ENCODE measurements around the gene PMPCB.
"Not testable (repeated sequence)": the region's sequence is repeated elsewhere in the genome, so short reads cannot be mapped to it uniquely, and the experiment has no call there.

Gene PMPCB, protein sequence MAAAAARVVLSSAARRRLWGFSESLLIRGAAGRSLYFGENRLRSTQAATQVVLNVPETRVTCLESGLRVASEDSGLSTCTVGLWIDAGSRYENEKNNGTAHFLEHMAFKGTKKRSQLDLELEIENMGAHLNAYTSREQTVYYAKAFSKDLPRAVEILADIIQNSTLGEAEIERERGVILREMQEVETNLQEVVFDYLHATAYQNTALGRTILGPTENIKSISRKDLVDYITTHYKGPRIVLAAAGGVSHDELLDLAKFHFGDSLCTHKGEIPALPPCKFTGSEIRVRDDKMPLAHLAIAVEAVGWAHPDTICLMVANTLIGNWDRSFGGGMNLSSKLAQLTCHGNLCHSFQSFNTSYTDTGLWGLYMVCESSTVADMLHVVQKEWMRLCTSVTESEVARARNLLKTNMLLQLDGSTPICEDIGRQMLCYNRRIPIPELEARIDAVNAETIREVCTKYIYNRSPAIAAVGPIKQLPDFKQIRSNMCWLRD

DNA sequence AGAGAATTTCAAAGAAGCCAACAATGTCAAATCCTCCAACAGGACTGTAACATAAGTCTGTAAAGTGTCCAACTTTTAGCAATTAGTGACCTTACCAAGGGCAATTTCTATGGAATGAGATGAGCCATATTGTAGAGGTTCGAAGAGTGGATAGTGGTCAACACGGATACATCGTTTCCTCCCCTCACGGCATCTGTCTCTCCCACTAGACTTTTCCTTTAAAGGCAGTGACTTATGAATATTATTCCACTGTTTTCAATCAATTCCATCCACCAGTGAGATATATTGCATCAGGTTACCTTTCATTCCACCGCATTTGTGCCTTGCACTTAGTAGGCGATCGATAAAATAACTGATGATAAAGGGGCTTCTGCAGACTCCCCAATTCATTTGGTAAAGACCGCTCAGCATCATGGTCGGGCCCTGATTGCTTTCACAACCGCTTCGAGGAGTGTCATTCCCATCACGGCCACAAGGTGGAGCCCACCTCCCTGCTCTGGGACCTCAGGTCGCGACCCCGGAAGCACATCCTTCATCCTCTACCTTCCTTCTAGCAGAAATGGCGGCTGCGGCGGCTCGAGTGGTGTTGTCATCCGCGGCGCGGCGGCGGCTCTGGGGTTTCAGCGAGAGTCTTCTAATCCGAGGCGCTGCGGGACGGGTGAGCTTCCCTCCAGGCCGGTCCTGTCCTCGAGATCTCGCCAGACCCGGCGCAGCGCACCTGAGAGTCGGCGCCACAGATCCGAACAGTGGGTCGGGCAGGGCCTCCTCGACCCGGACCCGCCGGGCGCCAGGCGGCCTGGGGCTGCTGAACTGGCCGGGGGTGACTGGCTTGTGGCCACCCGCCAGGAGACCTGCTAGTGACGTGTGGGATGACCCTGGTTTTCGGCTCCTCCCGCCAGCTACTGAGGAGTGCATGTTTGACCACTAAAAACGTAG, at the start of gene PMPCB:
Gene PMPCB (plus strand): TSS at position 535 of the 936 bp plus-strand sequence. CDS start 25 bp downstream, at position 560.
- H3K4me1 ChIP-seq: peaks cover 13 to 36% (median 23%) of the 10 kb centered on the region in 10 experiments
- peak within 1 kb of the TSS; percentile 79 to 97 (median 87) for H3K4me2 ChIP-seq
- H3K9me3 ChIP-seq (replicated peaks in 1 of 11): no peaks in the 10 kb centered on the region
- H3K9ac ChIP-seq: peak within 1 kb of the TSS; percentile 85 to 96 (median 91)
- peak in 1 of 11 experiments; percentile 25; a peak in 1 of 22 replicates for TF ChIP-seq Cebpa-rat (IDR thresholded peaks at IDR 0.05)
- H3K27me3 ChIP-seq: no peaks in the 10 kb centered on the region
- peak within 1 kb of the TSS; percentile 80 to 93 (median 89) for H3K27ac ChIP-seq
- peaks cover 0 to 43% (median 11%) of the 10 kb centered on the region in 11 experiments; a peak in 9 of 22 replicates for H4K20me1 ChIP-seq
- H3K4me3 ChIP-seq: peak within 1 kb of the TSS; percentile 78 to 97 (median 86)
- peaks cover 31 to 39% (median 35%) of the 10 kb centered on the region in 11 experiments for H3K36me3 ChIP-seq

DNA sequence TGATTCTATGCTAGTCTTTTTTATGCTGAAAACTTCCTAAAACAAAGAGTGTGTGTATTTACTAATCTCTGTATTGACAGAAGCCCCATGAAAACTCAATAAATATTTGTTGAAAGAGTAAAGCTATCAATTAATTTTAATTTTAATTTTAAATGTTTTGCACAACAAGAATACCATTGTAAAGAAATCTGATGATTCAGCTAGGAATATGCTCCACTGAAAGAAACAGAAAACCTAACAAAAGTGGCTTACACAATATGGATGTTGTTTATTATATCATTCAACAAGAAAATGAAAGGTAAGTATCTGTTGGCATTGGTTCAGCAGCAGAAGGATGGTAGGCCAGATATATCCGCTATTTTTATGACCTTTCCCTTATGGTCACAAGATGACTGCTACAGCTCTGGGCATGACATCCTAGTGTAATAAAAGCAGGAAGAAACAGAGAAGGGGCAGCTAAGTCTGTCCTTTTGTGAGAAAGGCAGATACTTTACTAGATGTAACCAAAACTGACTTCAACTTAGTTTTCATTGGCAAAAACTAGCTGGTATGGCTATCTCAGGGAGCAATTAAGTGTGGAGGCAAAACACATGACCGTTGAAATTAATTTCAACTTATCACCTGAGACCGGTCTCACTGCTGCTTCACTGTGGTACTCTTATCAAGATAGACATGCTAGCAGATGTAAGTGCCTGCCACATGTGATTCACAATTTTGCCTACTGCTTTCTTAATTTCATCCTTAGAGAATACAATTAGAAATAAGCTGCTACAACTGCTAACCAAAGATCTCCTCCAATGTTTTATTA, 43.3 kb upstream of the PMPCB start:
- not testable (repeated sequence) for H3K9ac ChIP-seq; H3K4me2 ChIP-seq; H4K20me1 ChIP-seq; H3K4me3 ChIP-seq; H3K36me3 ChIP-seq; H3K4me1 ChIP-seq; H3K9me3 ChIP-seq (replicated peaks in 1 of 11); H3K27me3 ChIP-seq; H3K27ac ChIP-seq

DNA sequence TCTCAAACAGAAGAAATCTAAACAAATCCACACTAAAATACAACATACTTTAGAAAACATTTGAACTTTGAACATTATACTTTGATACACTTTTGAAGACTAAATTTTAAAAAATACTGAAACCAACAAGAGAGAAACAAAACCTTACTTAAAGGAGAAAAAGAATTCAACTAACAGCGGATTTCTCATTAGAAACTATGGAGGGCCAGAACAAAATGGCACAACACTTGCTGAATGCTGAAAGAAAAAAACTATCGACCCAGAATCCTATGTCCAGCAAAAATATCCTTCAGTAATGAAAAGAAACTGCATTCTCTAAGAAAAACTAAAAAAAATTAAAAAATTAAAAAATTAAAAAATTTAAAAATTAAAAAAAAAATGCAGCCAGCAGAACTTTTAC, 33.2 kb upstream of the PMPCB start:
- not testable (repeated sequence) for H3K4me3 ChIP-seq; H4K20me1 ChIP-seq; H3K4me2 ChIP-seq; H3K4me1 ChIP-seq; H3K27ac ChIP-seq; H3K36me3 ChIP-seq; H3K27me3 ChIP-seq; H3K9me3 ChIP-seq (replicated peaks in 1 of 11); H3K9ac ChIP-seq

DNA sequence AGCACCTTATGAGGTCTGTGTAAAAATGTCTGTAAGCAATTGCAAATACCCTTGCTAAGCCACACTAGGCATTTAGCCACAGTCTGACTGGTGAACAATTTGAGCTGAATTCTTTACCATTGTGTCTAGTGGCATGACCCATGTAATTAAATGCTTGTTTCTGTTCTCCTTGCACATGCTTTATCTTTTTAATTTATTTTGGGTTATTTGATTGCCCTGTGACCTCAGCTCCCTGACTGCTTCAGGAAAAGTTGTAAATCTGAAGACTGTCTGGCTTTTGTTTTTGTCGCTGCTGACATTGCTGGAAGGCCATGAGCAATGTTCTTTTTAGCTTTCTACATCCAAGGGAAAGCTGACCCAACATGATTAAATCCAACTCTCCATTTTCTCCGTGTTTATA, 31.0 kb upstream of the PMPCB start:
- H3K9ac ChIP-seq; H3K27me3 ChIP-seq; H3K27ac ChIP-seq; H3K36me3 ChIP-seq; H4K20me1 ChIP-seq; H3K4me2 ChIP-seq; H3K4me1 ChIP-seq; H3K4me3 ChIP-seq; H3K9me3 ChIP-seq (replicated peaks in 1 of 11): not testable (repeated sequence)

DNA sequence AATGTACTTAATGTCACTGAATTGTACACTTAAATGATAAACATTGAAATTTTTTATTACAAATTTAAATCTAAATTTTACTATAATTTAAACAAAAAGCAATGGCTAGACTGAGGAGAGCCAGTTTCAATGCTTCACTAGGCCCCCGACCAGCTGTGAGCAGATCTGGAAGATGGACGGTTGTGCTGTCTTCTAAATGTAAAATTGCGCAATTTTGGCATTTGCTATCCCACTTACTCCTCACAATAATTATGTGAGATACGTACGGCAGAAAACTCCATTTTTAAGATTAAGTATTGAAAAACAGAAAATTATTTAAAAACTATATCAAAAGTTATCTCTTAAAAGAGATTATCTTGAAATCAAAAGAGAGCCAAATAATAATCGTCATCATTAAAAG, 23.9 kb upstream of the PMPCB start:
- H3K9ac ChIP-seq; H3K4me3 ChIP-seq; H3K36me3 ChIP-seq; H3K27ac ChIP-seq; H4K20me1 ChIP-seq; H3K27me3 ChIP-seq; H3K9me3 ChIP-seq (replicated peaks in 1 of 11); H3K4me2 ChIP-seq; H3K4me1 ChIP-seq: not testable (repeated sequence)
- peak in 5 of 11 experiments; percentile 40 to 82 (median 63); a peak in 9 of 22 replicates for TF ChIP-seq Cebpa-rat (IDR thresholded peaks at IDR 0.05)

DNA sequence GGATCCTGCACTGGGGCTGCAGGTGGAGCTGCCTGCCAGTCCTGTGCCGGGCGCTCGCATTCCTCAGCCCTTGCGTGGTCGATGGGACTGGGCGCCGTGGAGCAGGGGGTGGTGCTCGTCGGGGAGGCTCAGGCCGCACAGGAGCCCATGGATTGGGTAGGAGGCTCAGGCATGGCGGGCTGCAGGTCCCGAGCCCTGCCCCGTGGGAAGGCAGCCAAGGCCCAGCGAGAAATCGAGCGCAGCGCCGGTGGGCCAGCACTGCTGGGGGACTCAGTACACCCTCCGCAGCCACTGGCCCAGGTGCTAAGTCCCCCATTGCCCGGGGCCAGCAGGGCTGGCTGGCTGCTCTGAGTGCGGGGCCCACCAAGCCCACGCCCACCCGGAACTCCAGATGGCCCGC, 22.4 kb upstream of the PMPCB start:
- not testable (repeated sequence) for H3K27me3 ChIP-seq; H3K4me3 ChIP-seq; H4K20me1 ChIP-seq; H3K36me3 ChIP-seq; H3K9ac ChIP-seq; H3K9me3 ChIP-seq (replicated peaks in 1 of 11); H3K4me2 ChIP-seq; H3K27ac ChIP-seq
- peaks cover 0 to 18% (median 8%) of the 10 kb centered on the region in 10 experiments; a peak in 13 of 20 replicates for H3K4me1 ChIP-seq

DNA sequence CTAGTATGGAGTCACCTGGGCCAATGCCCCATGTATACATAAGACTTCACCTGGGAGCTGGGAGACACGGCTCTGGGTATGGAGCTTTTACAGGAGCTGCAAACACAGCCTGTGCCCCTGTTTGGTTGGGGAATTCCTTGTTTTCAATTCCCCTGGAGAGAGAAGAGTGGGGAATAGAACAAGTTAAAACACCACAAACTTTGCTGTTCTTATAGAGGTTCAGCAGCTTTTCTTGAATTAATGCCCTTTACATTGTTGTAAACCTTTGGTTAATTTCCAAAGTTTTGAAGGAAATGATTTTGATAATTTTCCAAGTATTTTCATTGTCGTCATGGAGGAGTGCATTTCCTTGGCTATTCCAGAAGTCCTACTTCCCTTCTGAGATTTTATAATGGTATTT, 19.0 kb upstream of the PMPCB start:
- H3K36me3 ChIP-seq; H3K27ac ChIP-seq; H3K9me3 ChIP-seq (replicated peaks in 1 of 11); H4K20me1 ChIP-seq; H3K4me3 ChIP-seq; H3K9ac ChIP-seq: not testable (repeated sequence)
- Histone ChIP-seq H3K27me3 (peaks cover 0 to 22% (median 11%) of the 10 kb centered on the region in 11 experiments; a peak in 15 of 22 replicates), H3K4me2 (peak overlapping the region in 7 of 11 experiments; percentile 2 to 44 (median 19); a peak in 7 of 22 replicates), H3K4me1 (peaks cover 0 to 24% (median 9%) of the 10 kb centered on the region in 10 experiments; a peak in 14 of 20 replicates)

GRCh38 chr7:103279636-103279962, 17.6 kb upstream of the PMPCB start:
- Histone ChIP-seq H3K9ac (peak overlapping the region; percentile 52 to 82 (median 75)), H3K4me2 (peak overlapping the region; percentile 90 to 99 (median 96)), H3K4me3 (peak overlapping the region; percentile 64 to 77 (median 73)), H3K27ac (peak overlapping the region in 9 of 11 experiments; percentile 50 to 69 (median 58); a peak in 15 of 22 replicates), H3K4me1 (peaks cover 0 to 24% (median 9%) of the 10 kb centered on the region in 10 experiments; a peak in 14 of 20 replicates), H3K27me3 (peaks cover 0 to 22% (median 11%) of the 10 kb centered on the region in 11 experiments; a peak in 15 of 22 replicates)
- not testable (repeated sequence) for H3K9me3 ChIP-seq (replicated peaks in 1 of 11); H3K36me3 ChIP-seq; H4K20me1 ChIP-seq

GRCh38 chr7:103279963-103280802, 17.1 kb upstream of the PMPCB start:
- Histone ChIP-seq H3K4me1 (peaks cover 0 to 24% (median 9%) of the 10 kb centered on the region in 10 experiments; a peak in 14 of 20 replicates), H3K27me3 (peaks cover 0 to 22% (median 11%) of the 10 kb centered on the region in 11 experiments; a peak in 15 of 22 replicates), H3K9ac (peak overlapping the region; percentile 52 to 82 (median 75)), H3K27ac (peak overlapping the region in 9 of 11 experiments; percentile 50 to 69 (median 58); a peak in 15 of 22 replicates), H3K4me2 (peak overlapping the region; percentile 90 to 99 (median 96)), H3K4me3 (peak overlapping the region; percentile 64 to 77 (median 73))
- not testable (repeated sequence) for H4K20me1 ChIP-seq; H3K36me3 ChIP-seq; H3K9me3 ChIP-seq (replicated peaks in 1 of 11)

DNA sequence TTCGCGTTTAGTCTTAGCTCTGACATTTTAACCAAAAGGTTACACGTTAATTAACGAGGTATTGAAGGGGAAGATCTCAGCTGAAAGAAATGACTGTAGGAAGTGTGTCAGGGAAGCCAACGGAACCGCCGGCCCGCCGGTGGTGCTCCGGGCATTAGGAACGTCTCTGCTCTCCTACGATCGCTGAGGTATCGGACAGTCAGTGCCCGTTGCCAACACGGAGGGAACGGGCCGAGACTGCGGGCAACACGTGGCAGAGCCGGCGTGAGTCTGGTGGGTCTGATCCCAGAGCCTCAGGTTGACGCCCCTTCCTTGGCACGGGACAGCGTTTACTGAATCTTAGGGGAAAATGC, 16.5 kb upstream of the PMPCB start:
- not testable (repeated sequence) for H4K20me1 ChIP-seq; H3K9me3 ChIP-seq (replicated peaks in 1 of 11); H3K36me3 ChIP-seq
- Histone ChIP-seq H3K27me3 (peaks cover 0 to 22% (median 11%) of the 10 kb centered on the region in 11 experiments; a peak in 15 of 22 replicates), H3K27ac (peak overlapping the region in 9 of 11 experiments; percentile 12 to 69 (median 57); a peak in 10 of 22 replicates), H3K4me1 (peaks cover 0 to 24% (median 9%) of the 10 kb centered on the region in 10 experiments; a peak in 14 of 20 replicates), H3K4me3 (peak overlapping the region; percentile 64 to 77 (median 73)), H3K9ac (peak overlapping the region in 10 of 11 experiments; percentile 55 to 82 (median 75); a peak in 20 of 22 replicates), H3K4me2 (peak overlapping the region; percentile 90 to 99 (median 96))

DNA sequence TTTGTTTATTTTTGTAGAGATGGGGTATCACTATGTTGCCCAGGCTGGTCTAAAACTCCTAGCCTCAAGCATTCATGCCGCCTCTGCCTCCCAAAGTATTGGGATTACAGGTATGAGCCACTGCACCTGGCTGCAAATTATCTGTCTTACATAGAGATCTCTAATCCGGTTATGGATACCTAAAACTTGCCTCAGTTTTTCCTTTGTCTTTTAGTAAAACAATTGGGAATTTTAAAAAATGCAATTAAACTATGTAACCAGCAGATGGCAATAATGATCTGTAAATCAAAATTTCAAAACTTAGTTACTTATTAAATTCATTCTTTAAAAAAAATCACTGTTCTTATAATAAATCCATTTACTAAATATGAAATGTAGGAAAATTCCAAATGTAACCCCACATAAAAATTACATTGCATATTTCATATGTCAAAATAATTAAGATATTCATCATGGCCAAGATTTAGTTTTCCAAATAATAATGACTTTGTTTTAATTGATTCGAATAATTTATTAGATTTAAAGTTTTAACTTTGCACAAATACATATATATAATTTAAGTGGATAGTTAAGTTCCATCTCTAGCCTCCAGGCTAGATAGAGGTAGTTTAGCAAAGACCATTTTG, 14.3 kb upstream of the PMPCB start:
- Histone ChIP-seq H3K27me3 (peaks cover 0 to 22% (median 11%) of the 10 kb centered on the region in 11 experiments; a peak in 15 of 22 replicates), H3K4me1 (peaks cover 0 to 20% (median 9%) of the 10 kb centered on the region in 10 experiments; a peak in 14 of 20 replicates)
- H3K36me3 ChIP-seq; H3K4me3 ChIP-seq; H3K9me3 ChIP-seq (replicated peaks in 1 of 11); H3K4me2 ChIP-seq; H3K27ac ChIP-seq; H3K9ac ChIP-seq; H4K20me1 ChIP-seq: not testable (repeated sequence)
